ENCODE data around the gene HTT.

DNA sequence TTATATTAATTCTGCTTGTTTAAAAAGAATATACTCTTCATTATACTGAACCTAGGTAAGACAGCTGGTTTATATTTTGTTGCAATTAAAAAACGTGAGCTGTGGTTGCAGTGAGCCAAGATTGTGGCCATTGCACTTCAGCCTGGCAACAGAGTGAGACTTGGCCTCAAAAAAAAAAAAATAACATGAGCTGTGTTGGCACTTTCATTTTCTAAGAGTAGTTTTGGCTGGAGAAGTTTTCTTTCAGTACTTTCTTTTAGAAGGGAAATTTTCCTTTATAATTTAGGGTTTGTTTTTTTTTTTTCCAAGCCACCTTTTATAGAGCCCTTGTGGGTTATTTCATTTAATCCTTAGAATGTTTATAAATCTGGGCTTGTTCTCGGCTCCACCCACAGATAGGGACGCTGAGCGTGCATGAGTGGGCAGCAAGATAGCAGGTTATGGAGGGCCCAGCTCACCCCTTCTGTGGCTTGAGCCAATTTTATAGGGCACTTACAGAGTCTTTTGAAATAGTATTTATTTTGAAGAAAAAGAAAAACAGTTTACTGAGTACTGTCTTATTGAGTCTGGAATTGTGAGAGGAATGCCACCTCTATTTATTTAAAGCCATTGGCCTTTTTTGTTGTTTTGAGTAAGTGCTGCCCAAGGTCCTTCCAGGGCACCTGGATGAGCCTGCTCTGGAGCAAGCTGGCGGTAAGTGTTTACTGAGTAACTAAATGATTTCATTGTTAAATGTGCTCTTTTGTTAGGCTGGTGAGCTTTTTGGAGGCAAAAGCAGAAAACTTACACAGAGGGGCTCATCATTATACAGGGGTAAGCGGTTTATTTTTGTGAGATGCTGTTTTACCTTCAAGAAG lies 60.9 kb downstream of the HTT start:
- TF ChIP-seq RBM39 (optimal IDR thresholded peaks at IDR 0.05; ENCODE audit: low read depth, low read length) (no peak), CBX3 (IDR thresholded peaks at IDR 0.05; ENCODE audit: borderline replicate concordance in 1 of 2, low read length in 2 of 2) (no peak), POLR2A (conservative IDR thresholded peaks at IDR 0.05) (no peak), TAF1 (IDR thresholded peaks at IDR 0.05; ENCODE audit: control insufficient read depth, extremely low read depth, insufficient read depth, low read length, severe bottlenecking) (no peak)
